Tibial nerve (tissue), 4 donors: Measurements from ENCODE around the gene PADI6. TPM values are rescaled to one million over a fixed set of nuclear protein-coding genes. Genes with fewer than 3 reads are reported as not detected.

Source experiments
- DNase-seq, 2 donors: peaks; one replicate each; pipeline ENCODE4 v3.0.0-alpha.2; 2019; ENCODE audit warnings: low spot score in 2 of 2
- H3K27ac ChIP-seq, 4 donors: fragments of 200-600 bp; sonication (generic) in 3 of 4; one replicate each; pipeline ENCODE4 v1.5.1; 2017 to 2019; ENCODE audit warnings: mild to moderate bottlenecking in 1 of 4
- H3K27me3 ChIP-seq, 2 donors: fragments of 200-600 bp; sonication (generic) in 1 of 2; one replicate each; pipeline versions ENCODE4 v1.5.1 to v1.6.0; 2017 to 2019
- H3K36me3 ChIP-seq, 3 donors: fragments of 200-600 bp; sonication (generic); one replicate each; pipeline ENCODE4 v1.5.1; 2018 to 2019
- H3K4me1 ChIP-seq, 4 donors: fragments of 200-600 bp; sonication (generic) in 3 of 4; one replicate each; pipeline ENCODE4 v1.5.1; 2017 to 2019
- H3K4me3 ChIP-seq, 4 donors: fragments of 200-600 bp; sonication (generic) in 3 of 4; one replicate each; pipeline ENCODE4 v1.5.1; 2017 to 2019; ENCODE audit warnings: mild to moderate bottlenecking in 1 of 4, moderate library complexity in 1 of 4
- H3K9me3 ChIP-seq, 4 donors: fragments of 200-600 bp; sonication (generic) in 3 of 4; one replicate each; pipeline ENCODE4 v1.5.1; 2017 to 2019
- EP300 ChIP-seq, 2 donors: sonication (generic); formaldehyde crosslinking; IDR thresholded peaks; one replicate each; pipeline ENCODE4 v1.6.1; 2017; ENCODE audit warnings: antibody characterized with exemption in 2 of 2, mild to moderate bottlenecking in 1 of 2
- POLR2A ChIP-seq, 2 donors: fragments of 450-650 bp; IDR thresholded peaks; one replicate each; pipeline ENCODE4 v1.6.1; 2017; ENCODE audit warnings: antibody characterized with exemption in 2 of 2, mild to moderate bottlenecking in 2 of 2, moderate library complexity in 2 of 2
- WGBS, 2 donors: methylation state at CpG; one replicate each; pipeline ENCODE4 v1.1.5; 2018; 5-methylcytosine and 5-hydroxymethylcytosine counted together
- total RNA-seq, 4 donors: library from RNA; depleted of rRNA; stranded (reverse); fragments of >200 nt; gene quantifications; one replicate each; pipeline ENCODE4 v1.1.0, GENCODE V29; 2016
- TF ChIP-seq, protein P1 (sequence below), 5 experiments: fragments of 200-600 bp in 3 of 5; fragments of 450-650 bp in 2 of 5; sonication (generic) in 3 of 5; IDR thresholded peaks; one replicate each; pipeline ENCODE4 v1.5.1; 2016 to 2019; ENCODE audit warnings: antibody characterized with exemption in 5 of 5, mild to moderate bottlenecking in 3 of 5, moderate library complexity in 2 of 5

PADI6 gene
- total RNA-seq, 4 donors from 2014 or later = not detected

DNA sequence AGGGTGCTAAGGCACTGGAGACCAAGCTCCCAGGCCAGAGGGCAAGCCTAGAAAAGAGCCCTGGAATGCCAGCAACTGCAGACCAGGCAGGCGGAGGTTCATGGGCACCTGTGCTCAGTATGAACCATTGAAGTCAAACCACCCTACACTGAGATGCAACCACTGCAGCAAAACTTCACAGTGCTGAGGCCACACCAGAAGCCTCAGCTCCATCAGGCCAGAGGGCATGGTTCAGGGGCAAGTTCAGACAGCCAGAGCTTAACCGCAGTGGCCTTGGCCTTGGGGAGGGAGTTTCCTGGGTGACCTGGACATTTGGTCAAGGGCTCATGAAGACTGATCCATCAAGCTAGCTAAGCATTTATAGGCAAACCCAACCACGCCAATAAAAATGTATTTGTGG is 60.4 kb downstream of the PADI6 start:
- WGBS, 2 donors = 96 to 100% methylated on average over 3 of the region's 3 CpGs

DNA sequence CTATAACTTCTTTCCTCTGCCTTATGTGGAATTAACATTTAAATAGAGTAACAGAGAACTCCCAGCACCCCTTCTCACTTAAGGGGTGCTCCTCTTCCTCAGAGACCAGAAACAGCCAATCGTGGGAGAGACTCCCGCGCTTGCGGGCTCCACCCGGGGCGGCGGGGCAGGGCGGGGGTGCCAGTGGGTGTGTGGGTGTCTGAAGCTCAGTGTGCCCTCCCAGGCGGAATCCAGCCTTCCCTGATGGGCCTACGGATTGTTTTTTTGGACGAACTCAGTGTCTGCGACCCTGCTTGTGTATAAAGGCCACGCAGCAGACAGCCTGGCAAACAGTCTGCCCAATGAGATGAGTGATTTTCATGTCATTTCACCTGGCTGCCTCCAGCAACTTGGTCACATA is 61.3 kb downstream of the PADI6 start:
- 70 to 78% methylated on average over 13 of the region's 13 CpGs for WGBS, 2 donors
- H3K27me3 ChIP-seq = no peaks in the 10 kb centered on the region
- H3K36me3 ChIP-seq = peaks cover 0 to 50% (median 0%) of the 10 kb centered on the region in 3 donors
- H3K4me1 ChIP-seq = peaks cover 0 to 48% (median 9%) of the 10 kb centered on the region in 4 donors
- no peaks in the 10 kb centered on the region for H3K9me3 ChIP-seq
- no peak overlapping the region for H3K4me3 ChIP-seq
- no peak overlapping the region for H3K27ac ChIP-seq
- no peak for TF ChIP-seq POLR2A (IDR thresholded peaks at IDR 0.05)
- no peak for DNase-seq

More for the DNA sequence above, 60.4 kb downstream of the PADI6 start:
- TF ChIP-seq, protein P1, sequence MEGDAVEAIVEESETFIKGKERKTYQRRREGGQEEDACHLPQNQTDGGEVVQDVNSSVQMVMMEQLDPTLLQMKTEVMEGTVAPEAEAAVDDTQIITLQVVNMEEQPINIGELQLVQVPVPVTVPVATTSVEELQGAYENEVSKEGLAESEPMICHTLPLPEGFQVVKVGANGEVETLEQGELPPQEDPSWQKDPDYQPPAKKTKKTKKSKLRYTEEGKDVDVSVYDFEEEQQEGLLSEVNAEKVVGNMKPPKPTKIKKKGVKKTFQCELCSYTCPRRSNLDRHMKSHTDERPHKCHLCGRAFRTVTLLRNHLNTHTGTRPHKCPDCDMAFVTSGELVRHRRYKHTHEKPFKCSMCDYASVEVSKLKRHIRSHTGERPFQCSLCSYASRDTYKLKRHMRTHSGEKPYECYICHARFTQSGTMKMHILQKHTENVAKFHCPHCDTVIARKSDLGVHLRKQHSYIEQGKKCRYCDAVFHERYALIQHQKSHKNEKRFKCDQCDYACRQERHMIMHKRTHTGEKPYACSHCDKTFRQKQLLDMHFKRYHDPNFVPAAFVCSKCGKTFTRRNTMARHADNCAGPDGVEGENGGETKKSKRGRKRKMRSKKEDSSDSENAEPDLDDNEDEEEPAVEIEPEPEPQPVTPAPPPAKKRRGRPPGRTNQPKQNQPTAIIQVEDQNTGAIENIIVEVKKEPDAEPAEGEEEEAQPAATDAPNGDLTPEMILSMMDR (IDR thresholded peaks at IDR 0.05) = no peak
- no peak for TF ChIP-seq EP300 (IDR thresholded peaks at IDR 0.05)
- no peak for TF ChIP-seq POLR2A (IDR thresholded peaks at IDR 0.05)
- H3K27ac ChIP-seq = peak overlapping the region in 1 of 4 donors; percentile 36
- peaks cover 0 to 48% (median 9%) of the 10 kb centered on the region in 4 donors for H3K4me1 ChIP-seq
- H3K4me3 ChIP-seq = no peak overlapping the region
- H3K36me3 ChIP-seq = peaks cover 0 to 59% (median 3%) of the 10 kb centered on the region in 3 donors
- H3K27me3 ChIP-seq = no peaks in the 10 kb centered on the region
- no peak for DNase-seq
- H3K9me3 ChIP-seq = no peaks in the 10 kb centered on the region

DNA sequence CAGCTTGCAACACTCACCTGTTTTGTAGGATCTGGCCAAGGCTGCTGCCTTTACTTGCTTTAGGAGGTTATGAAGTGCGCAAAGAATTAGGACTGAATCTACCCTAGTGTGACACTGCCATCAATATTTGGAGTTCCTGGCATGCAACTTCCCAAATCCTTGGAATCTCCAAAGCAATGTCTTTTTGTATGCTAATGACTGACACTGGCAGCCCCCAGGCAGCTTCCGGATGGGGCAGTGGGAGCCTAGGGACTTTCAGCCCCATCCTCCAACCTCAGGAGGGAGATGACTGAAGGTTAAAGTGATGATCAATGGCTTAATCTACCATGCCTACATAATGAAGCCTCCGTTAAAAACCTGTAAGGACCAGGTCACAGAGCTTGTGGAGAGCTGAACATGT is 62.0 kb downstream of the PADI6 start:
- TF ChIP-seq EP300 (IDR thresholded peaks at IDR 0.05) (no peak), POLR2A (IDR thresholded peaks at IDR 0.05) (no peak)
- TF ChIP-seq, protein P1 (IDR thresholded peaks at IDR 0.05) = no peak

DNA sequence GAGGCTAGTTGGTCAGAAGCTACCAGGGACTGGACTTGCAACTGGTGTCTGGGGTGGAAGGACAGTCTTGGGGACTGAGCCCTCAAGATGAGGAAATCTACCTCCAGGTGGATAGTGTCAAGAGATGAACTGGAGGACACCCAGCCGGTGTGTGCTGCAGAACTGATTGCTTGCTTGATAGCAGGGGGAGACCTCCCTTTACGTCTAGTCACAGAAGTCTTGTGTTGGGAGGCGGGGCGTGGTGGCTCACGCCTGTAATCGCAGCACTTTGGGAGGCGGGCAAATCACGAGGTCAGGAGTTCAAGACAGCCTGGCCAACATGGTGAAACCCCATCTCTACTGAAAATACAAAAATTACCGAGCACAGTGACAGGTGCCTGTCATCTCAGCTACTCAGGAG is 62.6 kb downstream of the PADI6 start:
- WGBS, 2 donors = 75 to 76% methylated on average over 9 of the region's 9 CpGs
- TF ChIP-seq, protein P1 (IDR thresholded peaks at IDR 0.05) = no peak
- TF ChIP-seq POLR2A (IDR thresholded peaks at IDR 0.05) (no peak), EP300 (IDR thresholded peaks at IDR 0.05) (no peak)
- H3K27me3 ChIP-seq = no peaks in the 10 kb centered on the region

More for the DNA sequence above, 62.0 kb downstream of the PADI6 start:
- 68 to 76% methylated on average over 3 of the region's 3 CpGs for WGBS, 2 donors
- H3K4me1 ChIP-seq = peaks cover 0 to 46% (median 9%) of the 10 kb centered on the region in 4 donors
- H3K27ac ChIP-seq = no peak overlapping the region
- no peaks in the 10 kb centered on the region for H3K9me3 ChIP-seq
- peaks cover 0 to 42% (median 0%) of the 10 kb centered on the region in 3 donors for H3K36me3 ChIP-seq
- no peaks in the 10 kb centered on the region for H3K27me3 ChIP-seq
- DNase-seq = no peak
- H3K4me3 ChIP-seq = no peak overlapping the region

DNA sequence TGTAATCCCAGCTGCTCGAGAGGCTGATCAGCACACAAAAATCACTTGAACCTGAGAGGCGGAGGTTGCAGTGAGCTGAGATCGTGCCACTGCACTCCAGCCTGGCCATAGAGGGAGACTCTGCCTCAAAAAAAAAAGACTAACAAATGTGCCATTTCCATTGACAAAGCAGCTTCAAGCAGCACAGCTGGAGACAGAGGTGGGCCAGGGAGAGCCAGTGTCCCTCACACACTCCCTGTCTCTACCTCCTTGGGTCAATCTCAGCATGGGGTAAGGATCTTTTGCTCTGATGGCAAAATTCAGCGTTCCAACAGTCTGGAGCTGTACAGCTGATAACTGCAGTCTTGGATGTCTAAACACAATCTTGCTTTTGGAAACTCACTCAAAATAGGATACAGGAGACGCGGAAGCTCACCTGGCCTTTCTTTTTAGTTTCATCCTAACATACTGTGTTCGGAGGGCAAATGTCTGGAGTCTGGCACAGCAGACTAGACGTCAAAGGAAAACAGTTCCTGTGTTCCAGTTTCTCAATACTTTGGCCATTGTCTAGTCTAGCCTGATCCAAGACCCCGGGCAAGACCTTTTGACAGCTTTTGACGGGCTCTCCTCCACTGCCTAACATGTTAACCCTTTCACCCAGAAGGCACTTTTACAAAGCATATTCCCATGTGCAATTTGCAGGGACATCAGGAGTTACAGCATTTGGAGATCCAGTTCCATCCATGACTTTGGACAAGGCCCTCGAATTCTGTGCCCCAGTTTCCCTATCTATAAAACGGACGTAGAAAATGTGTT is 64.6 kb downstream of the PADI6 start:
- DNase-seq = no peak
- WGBS, 2 donors = 30 to 35% methylated on average over 13 of the region's 13 CpGs
- Histone ChIP-seq H3K9me3 (no peaks in the 10 kb centered on the region), H3K36me3 (peaks cover 0 to 33% (median 0%) of the 10 kb centered on the region in 3 donors), H3K4me1 (peaks cover 0 to 52% (median 11%) of the 10 kb centered on the region in 4 donors), H3K27me3 (no peaks in the 10 kb centered on the region), H3K27ac (peak overlapping the region in 3 of 4 donors; percentile 76 to 81 (median 77)), H3K4me3 (peak overlapping the region in 3 of 4 donors; percentile 52 to 69 (median 65))
- TF ChIP-seq EP300 (IDR thresholded peaks at IDR 0.05) (no peak), POLR2A (IDR thresholded peaks at IDR 0.05) (no peak)
- TF ChIP-seq, protein P1 (IDR thresholded peaks at IDR 0.05) = no peak

More for the DNA sequence above, 62.6 kb downstream of the PADI6 start:
- Histone ChIP-seq H3K27ac (no peak overlapping the region), H3K36me3 (peaks cover 0 to 37% (median 0%) of the 10 kb centered on the region in 3 donors), H3K9me3 (no peaks in the 10 kb centered on the region), H3K4me3 (no peak overlapping the region), H3K4me1 (peaks cover 0 to 45% (median 9%) of the 10 kb centered on the region in 4 donors)
- no peak for DNase-seq
